Measurements from ENCODE around the gene IL1RAPL1.

IL1RAPL1 gene

DNA sequence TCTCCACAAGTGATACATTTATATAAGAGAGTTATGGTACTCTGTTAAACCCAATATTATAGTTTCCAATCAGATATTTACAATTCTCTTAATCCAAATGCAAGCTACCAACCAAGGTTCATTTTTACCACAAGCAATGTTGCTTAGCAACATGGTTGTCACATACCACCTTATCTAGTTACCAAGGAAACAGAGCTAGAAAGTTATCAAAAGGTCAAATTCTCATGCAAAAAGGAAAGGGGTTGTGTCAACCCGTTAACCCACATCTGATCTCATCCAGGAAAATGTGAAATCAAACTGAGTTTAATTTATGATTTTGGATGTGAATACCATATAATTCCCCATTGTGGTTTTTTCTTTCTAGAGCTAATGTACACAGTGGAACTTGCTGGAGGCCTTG lies 1354.0 kb downstream of the IL1RAPL1 start:
- no peak for DNase-seq

DNA sequence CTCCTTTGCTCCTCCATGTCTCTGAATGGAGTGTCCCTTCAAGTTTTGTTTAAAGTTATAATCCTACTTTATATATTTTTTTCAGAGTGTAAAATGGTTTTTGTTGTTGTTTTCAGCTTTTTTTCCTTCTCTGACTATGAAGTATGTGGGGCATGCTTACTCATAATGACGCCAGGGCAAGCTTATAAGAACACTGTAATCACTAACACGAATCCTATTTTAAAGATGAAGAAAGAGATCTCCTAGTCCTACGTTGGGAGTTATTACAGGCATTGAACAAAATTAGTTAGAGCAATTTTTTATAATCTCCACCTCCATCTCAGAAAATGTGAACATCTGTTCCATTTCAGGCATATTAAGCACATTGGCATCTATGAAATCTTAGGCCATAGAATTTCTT lies 1360.0 kb downstream of the IL1RAPL1 start:
- no peak for DNase-seq

DNA sequence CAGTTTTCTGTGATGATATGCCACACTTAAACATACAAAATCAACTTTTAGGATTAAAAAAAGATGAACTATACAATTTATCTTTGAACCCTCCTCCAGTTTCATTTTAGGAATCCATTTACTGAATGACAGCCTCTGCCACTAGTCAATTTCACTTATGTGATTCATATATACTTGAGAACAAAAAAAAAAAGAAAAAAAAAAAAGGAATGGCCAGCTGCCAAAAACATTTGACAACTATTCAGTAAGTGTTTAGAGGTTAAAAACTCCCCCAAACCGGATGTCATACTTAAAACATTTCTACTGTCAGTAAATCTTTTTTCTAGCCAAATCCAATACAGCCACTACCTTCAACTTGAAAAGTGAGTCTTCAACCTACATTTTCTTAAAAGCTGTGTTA lies 1361.4 kb downstream of the IL1RAPL1 start:
- DNase-seq = no peak

DNA sequence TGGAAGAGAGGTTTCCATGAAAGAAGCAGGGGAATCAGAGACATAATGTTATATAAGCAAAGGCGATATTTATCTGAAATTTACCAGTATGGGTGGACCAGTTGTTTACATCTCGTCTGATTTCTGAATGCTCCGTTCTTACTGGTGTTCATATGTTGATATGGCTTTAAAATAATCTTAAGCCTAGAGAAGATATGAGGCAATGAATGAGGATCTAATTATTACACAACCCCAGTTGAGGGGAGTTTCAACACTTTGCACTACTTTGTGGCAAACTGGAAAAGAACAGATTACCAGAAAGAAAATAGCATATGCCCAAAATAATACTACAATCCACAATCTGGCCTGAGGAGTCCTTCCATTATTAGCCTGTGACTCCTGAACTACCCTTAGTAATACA lies 1364.8 kb downstream of the IL1RAPL1 start:
- DNase-seq = no peak

DNA sequence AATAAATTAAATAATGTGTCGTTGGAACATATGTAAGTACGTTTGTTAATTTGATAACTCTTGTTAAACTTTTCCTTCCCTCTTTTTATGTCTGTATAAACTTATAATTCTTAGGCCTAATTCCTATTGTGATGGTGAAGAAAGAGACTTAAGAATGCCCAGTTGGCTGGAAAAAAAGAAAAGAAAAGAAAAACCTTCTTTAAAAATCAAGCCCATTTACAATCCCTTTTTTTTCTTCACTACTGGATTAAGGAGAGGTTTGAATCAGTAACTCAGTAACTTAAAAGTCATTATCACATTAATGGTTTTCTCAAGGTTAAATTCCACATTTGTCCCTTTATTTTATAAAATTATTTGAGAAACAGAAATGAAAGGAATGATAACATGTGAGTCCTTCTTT lies 1374.8 kb downstream of the IL1RAPL1 start:
- no peak for DNase-seq

DNA sequence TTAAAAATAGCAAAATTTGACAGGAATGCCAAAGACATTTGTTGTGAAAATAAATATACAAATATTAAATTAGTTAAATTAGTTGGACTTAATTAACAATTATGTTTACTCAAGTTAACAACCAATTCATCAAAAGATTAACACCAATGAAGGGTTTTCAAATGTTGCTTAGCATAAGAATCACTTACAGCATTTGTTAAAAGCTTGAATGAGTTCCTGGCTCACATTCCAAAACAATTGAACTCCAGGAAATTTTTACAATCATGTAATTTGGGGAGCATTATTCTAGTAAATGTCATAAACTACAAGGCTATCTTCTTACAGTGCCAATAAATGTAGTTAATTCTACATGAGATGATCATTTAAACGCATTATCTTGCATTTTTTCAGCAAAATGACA lies 1378.4 kb downstream of the IL1RAPL1 start:
- DNase-seq = no peak

DNA sequence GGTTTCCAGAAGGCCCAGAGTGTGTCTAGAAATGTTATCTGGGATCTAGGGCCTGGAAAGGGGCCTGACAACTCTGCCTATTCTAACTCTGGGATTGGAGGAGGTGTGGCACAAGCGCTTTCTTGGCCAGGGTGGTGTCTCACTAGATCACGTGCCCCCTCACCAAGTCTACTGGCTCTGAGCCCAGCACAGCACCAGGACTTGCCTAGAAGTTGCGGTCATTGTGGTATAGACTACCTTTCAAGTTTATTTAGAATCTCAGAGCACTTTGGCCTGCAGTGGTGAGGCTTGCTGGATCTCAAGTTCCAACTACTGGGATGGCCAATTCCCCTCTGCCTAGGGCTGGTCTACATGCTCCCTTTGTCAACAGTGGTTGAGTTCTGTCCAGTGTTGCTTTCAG lies 1404.8 kb downstream of the IL1RAPL1 start:
- no peak for DNase-seq

DNA sequence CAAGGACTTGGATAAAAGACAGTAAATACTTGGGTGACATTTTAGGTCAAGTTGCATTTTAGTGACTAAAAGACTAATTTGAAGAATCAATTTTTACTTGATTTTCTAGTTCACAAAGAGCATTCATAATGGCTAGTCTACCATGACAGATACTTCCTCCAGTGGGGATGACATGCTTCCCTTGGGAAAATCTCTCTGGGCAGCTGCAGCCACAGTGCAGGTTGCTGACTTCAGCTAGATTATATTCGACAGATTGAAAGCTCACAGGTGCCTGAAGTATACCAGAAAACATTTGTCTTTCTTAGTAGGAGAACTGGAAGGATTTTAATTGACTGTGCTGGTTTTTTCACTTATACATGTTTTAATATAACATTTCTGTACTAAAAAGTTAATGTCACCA lies 1418.6 kb downstream of the IL1RAPL1 start:
- no peak for DNase-seq

Data from NCI-H187 (cell line).